ENCODE results near the gene KNTC1. TPM values are rescaled to one million over a fixed set of nuclear protein-coding genes. Genes with fewer than 3 reads are reported as not detected.
"Not testable (repeated sequence)": the region's sequence is repeated elsewhere in the genome, so short reads cannot be mapped to it uniquely, and the experiment has no call there.

The KNTC1 gene
- total RNA-seq, 1 experiment from 2014 or later, result 38.7 TPM

DNA sequence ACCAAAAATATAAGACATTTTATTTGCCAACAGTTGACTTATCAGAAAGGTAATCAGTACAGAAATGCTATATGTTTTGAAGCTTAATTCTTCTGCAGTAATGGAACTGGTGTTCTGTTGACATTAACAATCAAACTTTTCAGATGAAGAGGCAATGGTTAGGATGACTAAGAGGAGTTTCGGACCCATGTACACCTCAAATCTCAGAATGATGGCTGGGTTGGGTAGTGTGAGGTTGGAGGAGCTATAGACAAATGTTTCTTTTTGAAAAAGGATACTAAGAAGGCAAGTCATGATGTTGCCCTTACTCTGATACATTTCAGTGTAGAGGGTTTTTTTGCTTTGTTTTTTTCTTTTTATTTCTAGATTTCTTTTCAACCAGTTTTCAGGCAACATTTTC, 66.9 kb downstream of the KNTC1 start:
- DNase-seq (ENCODE audit: low read depth, low spot score), result no peak
- in situ Hi-C loops (cut with HindIII; ENCODE audit: low pct_unique_long_range_greater_than_20kb, low sequenced_read_pairs), result no loop called here

DNA sequence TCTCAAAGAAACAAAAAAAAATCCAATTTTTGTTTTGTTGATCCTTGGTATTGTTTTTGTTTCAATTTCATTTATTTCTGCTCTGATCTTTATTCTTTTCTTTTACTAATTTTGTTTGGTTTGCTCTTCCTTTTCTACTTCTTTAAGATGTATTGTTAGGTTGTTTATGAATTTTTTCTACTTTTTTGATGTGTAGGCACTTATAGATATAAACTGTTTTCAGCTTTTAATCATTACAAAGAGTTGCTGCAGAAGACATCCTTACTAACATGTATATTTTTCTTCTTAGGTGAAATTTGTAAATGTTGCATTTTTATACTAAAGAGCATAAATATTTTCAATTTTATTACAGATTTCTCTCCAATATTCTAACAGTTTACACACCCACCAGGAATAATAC, 69.8 kb downstream of the KNTC1 start:
- in situ Hi-C loops (cut with HindIII; ENCODE audit: low pct_unique_long_range_greater_than_20kb, low sequenced_read_pairs), result no loop called here
- no peak for DNase-seq (ENCODE audit: low read depth, low spot score)

DNA sequence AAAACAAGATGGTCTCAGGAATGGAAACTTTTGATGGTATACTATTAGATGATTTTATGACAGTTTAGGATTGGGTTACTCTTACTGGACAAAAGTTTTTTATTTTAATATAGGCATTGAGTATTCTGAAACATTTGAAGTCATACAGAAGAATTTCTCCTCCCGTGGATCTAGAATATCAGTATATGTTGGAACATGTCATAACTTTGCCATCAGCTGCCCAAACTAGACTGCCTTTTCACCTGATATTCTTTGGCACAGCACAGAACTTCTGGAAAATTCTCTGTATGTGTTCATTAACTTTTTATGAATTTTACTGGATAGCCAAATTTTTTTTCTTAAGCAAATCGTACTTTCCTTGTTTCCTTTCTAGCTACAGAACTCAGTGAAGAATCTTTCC, 75.4 kb downstream of the KNTC1 start:
- in situ Hi-C loops (cut with HindIII; ENCODE audit: low pct_unique_long_range_greater_than_20kb, low sequenced_read_pairs), result no loop called here
- no peak for DNase-seq (ENCODE audit: low read depth, low spot score)

DNA sequence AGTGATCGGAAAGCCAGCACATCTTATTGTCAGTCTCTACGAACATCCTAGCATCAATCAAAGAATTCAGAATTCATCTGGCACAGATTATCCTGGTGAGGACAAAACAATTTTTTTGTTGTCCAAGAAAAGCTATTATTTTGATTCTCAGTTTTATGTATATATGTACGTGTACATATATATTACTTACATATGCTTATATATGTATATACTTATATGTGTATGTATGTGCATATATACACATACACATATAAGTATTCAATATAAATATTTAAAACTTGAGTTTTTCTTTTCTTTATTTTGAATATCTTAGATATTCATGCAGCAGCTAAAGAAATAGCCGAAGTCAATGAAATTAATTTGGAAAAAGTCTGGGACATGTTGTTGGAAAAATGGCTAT, 77.9 kb downstream of the KNTC1 start:
- in situ Hi-C loops (cut with HindIII; ENCODE audit: low pct_unique_long_range_greater_than_20kb, low sequenced_read_pairs), result no loop called here
- DNase-seq (ENCODE audit: low read depth, low spot score), result no peak

DNA sequence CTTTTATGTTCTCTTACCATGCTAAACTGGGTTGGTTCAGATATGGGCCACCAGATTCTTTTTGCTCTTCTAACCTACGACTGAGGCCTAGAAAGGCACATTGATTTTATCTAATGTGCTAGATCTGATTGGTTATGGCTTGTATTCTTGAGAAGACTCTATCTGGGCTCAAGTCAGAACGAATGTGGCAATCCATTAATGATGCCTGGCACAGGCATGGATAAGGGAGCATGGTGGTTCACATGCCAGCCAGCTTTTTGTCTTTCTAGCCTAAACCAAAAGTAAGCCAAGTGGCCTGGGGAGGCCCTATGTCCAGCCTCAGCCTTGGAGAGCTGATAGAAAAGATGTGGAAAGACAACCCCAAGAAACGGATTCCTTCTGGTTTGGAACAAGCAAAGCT, 82.7 kb downstream of the KNTC1 start:
- in situ Hi-C loops (cut with HindIII; ENCODE audit: low pct_unique_long_range_greater_than_20kb, low sequenced_read_pairs), result no loop called here
- no peak for DNase-seq (ENCODE audit: low read depth, low spot score)

DNA sequence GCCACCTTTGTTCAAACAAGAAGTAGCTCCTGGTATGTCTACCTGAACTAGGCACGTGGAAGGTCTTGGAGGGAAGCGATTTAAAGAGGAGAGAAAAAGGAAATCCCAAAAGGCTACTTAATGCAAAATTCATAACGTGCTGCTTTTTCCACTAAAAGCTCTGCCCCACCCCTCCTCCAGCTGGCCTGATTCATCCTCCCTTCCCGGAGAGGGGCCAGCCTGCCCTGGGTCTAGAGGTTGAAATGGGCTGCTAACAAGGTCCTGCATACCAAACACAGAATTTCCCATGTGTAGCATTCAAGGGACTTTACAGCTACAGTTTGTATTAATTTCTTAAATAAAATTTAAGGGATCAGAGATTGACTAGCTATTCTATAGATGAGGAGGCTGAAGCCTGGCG, 83.2 kb downstream of the KNTC1 start:
- in situ Hi-C loops (cut with HindIII; ENCODE audit: low pct_unique_long_range_greater_than_20kb, low sequenced_read_pairs), result no loop called here
- DNase-seq (ENCODE audit: low read depth, low spot score), result no peak

DNA sequence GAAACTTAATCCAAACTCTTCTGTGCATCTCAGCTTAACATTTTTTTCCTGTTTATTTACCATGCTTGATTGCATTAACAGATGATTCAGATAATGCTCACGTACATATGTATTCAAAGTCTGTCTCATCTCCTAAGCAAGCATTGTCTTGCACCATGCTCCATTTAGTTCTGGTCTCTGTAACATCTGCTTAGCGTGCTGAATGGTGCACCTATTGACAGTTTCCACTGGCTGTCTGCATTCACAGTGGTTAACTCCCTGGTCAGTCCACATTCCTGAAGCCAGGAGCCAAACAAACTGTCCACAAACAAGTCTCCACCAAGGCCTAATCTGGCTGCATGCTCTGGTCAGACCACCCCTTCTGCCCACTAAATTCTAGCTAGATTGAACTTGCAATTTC, 83.9 kb downstream of the KNTC1 start:
- in situ Hi-C loops (cut with HindIII; ENCODE audit: low pct_unique_long_range_greater_than_20kb, low sequenced_read_pairs), result no loop called here
- no peak for DNase-seq (ENCODE audit: low read depth, low spot score)

DNA sequence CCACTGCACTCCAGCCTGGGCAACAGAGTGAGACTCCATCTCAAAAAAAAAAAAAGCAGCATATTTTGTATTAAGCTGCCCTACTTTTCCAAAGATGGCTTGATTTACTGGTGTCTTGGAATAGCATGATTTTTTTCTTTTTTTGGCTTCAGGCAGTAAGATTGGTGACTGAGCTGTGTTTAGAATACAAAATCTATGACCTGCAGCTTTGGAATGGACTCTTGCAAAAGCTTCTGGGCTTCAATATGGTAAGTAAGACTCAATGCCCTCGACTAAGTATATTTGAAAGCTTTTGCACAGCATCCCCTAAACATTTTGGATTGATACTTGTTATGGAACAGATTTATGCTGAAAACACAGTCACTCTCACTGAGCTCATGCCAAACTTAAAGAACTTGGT, 87.8 kb downstream of the KNTC1 start:
- no peak for DNase-seq (ENCODE audit: low read depth, low spot score)
- in situ Hi-C loops (cut with HindIII; ENCODE audit: low pct_unique_long_range_greater_than_20kb, low sequenced_read_pairs), result no loop called here

DNA sequence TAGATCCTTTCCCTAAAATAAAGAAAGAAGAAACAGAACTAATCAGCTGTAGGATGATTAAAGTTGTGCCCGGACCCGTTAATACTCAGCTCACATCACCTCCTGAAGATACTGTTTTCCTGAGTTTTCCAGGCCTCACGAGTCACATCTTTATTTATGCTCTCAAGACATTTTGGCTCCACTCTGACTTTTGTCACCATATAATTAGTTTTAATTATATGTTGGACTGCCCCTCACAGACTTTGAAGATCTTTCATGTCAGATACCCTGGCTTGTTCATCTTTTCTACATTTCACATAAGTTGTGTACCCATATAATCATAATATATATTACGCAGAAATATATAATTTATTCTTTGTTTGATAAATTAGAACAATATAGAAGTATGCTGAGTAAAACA, 88.7 kb downstream of the KNTC1 start:
- in situ Hi-C loops (cut with HindIII; ENCODE audit: low pct_unique_long_range_greater_than_20kb, low sequenced_read_pairs), result no loop called here
- DNase-seq (ENCODE audit: low read depth, low spot score), result no peak

DNA sequence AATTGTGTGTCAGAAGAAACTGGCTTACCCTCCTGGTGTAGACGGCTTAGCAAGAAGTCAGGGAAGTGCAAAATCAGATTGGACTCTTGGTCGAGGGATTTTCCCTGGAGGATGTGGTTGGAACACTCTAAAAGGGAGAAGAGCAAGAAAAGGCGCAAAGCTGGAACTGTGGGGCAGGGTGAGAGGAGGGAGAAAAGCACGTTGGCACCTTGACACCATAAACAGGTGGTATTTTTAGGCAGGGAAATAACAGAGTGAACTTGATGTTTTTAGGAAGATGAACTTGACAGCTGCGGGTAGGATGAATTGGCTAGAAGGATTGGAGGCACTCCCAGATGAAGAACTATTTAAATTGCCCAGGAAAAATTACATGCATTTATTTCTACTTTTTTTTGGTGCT, 108.4 kb downstream of the KNTC1 start:
- no peak for DNase-seq (ENCODE audit: low read depth, low spot score)
- in situ Hi-C loops (cut with HindIII; ENCODE audit: low pct_unique_long_range_greater_than_20kb, low sequenced_read_pairs), result no loop called here

DNA sequence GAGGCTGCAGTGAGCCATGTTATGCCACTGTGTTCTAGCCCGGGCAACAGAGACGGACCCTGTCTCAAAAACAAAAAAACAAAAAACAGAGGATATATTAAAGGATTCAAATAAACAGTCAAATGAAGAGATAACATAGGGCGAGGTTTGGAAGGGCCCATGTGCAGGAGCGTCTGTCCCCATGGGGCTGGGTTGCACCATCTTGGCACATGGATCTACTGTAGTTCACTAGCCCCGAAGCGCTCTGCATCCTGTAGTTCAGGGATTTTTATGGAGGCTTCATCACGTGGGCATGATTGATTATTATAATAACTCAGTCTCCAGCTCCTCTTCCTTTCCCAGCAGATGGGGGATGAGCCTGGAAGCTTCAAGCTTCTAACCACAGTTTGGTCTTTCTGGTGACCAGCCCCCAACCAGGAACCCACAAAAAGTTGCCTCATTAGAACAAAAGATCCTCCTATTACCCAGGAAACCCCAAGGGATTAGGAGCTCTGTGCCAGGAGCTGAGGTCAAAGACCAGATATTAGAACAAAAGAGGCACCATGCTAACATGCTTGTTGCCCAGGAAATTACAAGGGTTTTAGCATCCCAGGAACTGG, 116.3 kb downstream of the KNTC1 start:
- DNase-seq (ENCODE audit: low read depth, low spot score), result peak; percentile 37
- in situ Hi-C loops (cut with HindIII; ENCODE audit: low pct_unique_long_range_greater_than_20kb, low sequenced_read_pairs), result no loop called here

DNA sequence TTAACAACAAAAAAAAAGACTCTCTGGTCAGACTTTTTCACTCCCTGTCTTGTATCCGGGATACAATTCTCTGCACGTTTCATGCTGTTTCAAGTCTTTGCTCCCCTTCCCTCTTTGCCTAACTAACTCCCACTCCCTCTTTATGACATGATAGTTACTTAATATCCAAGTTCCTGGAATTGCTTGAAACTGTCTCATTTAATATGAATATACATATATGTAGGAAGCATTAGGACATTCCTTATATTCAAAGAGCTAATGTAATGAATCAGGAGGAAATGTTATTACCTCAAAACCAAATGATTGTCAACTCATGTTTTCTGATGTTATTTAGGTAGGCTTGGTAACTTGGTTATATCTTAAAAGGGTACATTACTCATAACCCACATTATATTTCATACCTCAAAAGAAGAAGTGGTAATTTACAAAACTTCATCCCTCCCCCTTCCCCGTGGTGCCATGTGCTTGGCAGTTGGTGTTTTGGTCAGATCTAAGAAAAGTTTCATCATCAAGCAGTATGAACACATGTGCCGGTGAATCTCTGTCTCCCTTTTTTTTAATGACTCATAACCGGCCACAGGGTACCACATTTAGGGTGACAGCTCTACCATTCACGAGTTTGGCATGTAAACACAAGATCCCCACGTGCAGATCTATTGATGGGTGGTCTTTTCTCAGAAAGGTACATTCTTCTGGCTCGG, 119.6 kb downstream of the KNTC1 start:
- DNase-seq (ENCODE audit: low read depth, low spot score), result peak; percentile 47
- in situ Hi-C loops (cut with HindIII; ENCODE audit: low pct_unique_long_range_greater_than_20kb, low sequenced_read_pairs), result no loop called here

DNA sequence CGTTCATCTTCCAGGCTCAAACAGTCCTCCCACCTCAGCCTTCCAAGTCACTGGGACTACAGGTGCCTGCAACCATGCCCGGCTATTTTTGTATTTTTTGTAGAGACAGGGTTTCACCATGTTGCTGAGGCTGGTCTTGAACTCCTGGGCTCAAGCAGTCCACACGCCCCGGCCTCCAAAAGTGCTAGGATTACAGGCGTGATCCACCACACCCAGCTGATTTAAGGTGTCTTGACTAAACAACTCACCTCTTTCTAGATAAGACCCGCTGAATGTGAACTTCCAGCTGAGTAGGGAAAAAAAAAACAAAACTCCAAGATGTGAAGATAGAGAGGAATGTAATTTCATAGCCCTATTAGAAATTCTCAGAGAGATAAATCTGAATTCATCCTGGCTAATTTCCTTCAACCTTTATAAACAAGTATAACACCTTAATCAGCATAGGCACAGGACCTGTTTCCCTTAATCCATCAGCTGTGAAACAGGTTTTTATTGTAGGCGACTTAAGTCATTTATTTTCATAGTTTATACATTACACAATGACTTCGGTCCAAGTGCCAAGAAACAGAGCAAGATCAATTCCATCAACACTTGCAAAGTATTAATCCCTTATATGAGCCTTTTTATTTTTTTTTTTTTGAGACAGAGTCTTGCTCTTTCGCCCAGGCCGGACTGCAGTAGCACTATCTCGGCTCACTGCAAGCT, 124.6 kb downstream of the KNTC1 start:
- no peak for DNase-seq (ENCODE audit: low read depth, low spot score)
- in situ Hi-C loops (cut with HindIII; ENCODE audit: low pct_unique_long_range_greater_than_20kb, low sequenced_read_pairs), result no loop called here

DNA sequence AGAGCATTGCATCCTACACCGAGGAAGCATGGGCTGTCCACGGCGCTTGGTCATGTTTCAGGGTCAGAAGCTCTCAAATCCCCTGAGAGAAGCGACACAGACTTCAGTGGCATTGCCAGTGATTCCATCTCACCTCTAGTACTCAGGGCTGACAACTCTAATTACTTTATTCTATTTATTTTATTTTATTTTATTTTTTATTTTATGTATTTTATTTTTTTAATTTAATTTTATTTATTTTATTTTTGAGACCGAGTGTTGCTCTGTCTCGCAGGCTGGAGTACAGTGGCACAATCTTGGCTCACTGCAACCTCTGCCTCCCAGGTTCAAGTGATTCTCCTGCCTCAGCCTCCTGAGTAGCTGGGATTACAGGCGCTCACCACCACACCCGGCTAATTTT, 126.2 kb downstream of the KNTC1 start:
- DNase-seq (ENCODE audit: low read depth, low spot score); in situ Hi-C loops (cut with HindIII; ENCODE audit: low pct_unique_long_range_greater_than_20kb, low sequenced_read_pairs): not testable (repeated sequence)

DNA sequence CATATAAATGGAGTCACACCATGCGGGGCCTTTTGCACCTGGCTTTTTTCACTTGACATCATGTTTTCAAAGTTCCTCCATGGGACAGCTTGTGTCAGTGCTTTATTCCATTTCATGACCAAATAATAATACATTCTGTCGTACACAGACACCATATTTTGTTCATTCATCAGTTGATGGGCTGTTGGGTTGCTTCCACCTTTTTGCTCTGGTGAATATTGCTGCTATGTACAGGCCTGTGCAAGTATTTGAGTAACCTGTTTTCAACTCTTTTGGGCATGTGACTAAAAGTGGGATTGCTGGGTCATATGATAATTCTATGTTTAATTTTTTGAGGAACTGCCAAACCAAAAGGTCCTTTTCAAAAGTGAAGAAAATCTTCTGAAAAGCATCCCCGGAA, 129.2 kb downstream of the KNTC1 start:
- DNase-seq (ENCODE audit: low read depth, low spot score), result no peak
- in situ Hi-C loops (cut with HindIII; ENCODE audit: low pct_unique_long_range_greater_than_20kb, low sequenced_read_pairs), result no loop called here

DNA sequence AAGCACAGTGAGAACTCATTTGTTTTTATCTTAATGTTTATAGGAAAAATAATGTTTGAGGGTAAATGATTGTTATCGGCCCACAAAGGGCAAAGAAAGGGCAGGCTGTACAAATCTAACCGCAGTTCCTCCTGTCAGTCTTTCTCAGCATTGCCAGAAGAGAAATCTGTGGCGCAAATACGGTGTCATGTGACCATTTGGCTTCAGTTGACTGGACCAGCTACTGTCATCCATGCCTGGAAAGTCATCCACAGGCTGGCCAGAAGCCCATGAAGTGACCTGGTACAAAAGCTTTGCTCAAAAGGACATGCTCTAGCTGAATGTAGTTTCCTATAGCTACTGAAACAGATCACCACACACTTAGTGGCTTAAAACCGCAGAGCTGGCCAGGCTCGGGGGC, 132.5 kb downstream of the KNTC1 start:
- in situ Hi-C loops (cut with HindIII; ENCODE audit: low pct_unique_long_range_greater_than_20kb, low sequenced_read_pairs), result no loop called here
- DNase-seq (ENCODE audit: low read depth, low spot score), result no peak

DNA sequence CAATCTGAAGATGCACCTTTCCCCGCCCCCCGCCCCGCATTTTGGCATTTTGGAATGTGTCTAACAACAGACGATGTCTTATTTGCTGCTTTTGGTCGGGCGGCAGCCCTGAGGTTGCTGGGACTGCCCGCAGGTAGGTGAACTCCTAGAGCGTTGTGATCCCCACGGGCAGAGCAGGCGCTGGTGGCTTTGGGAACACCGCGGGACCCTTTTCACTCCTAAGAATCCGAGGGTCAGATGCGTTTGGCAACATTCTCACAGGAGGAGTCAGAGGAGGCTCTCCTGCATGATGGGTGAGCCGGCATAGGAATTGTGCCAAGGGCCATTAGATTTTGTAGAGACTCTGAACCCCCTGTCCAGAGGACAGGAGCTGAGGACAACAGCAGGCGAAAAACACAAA, 134.2 kb downstream of the KNTC1 start:
- DNase-seq (ENCODE audit: low read depth, low spot score), result no peak
- in situ Hi-C loops (cut with HindIII; ENCODE audit: low pct_unique_long_range_greater_than_20kb, low sequenced_read_pairs), result no loop called here

DNA sequence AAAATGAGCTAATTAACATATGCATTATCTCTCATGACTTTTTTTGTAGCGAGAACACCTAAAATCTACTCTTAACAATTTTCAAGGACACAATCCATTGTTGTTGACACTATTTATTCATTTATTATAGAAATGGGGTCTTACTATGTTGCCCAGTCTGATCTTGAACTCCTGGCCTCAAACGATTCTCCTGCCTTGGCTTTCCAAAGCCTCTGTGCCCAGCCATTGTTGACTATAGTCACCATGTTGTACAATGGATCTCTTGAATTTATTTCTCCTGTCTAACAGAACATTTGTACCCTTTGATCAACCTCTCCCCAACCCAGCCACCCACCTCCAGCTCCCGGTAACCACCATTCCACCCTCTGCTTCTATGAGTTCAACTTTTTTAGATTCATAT, 134.9 kb downstream of the KNTC1 start:
- in situ Hi-C loops (cut with HindIII; ENCODE audit: low pct_unique_long_range_greater_than_20kb, low sequenced_read_pairs), result no loop called here
- DNase-seq (ENCODE audit: low read depth, low spot score), result no peak

DNA sequence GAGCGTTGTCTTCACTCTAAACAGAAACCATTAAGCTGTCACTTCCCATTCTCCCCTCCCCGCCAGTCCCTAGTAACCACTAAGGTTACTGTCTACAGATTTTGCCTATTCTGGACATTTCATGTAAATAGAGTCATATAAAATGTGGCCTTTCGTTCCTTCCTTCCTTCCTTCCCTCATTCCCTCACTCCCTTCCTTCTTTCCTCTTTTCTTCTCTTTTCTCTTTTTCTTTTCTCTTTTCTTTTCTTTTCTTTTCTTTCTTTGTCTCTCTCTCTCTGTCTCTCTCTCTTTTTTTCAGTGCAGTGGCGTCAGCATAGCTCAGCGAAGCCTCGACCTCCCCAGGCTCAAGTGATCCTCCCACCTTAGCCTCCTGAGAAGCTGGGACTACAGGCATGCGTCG, 138.3 kb downstream of the KNTC1 start:
- DNase-seq (ENCODE audit: low read depth, low spot score), result no peak
- in situ Hi-C loops (cut with HindIII; ENCODE audit: low pct_unique_long_range_greater_than_20kb, low sequenced_read_pairs), result no loop called here
